ENCODE measurements around the gene CST7. TPM values are rescaled to one million over a fixed set of nuclear protein-coding genes. Genes with fewer than 3 reads are reported as not detected.

The CST7 gene
- total RNA-seq, 1 donor from 2014 or later = 0.25 TPM

- Histone ChIP-seq H3K9ac (ENCODE audit: low read length) (no peak overlapping the region), H3K36me3 (ENCODE audit: insufficient read depth, low read length) (peaks cover 12% of the 10 kb centered on the region), H4K20me1 (ENCODE audit: insufficient read depth, low read length) (no peaks in the 10 kb centered on the region), H3K4me1 (ENCODE audit: insufficient read depth, low read length) (no peaks in the 10 kb centered on the region), H3K4me3 (ENCODE audit: insufficient read depth, low read depth, low read length) (no peak overlapping the region), H3K79me2 (ENCODE audit: insufficient read depth, low read length) (no peaks in the 10 kb centered on the region), H3K9me3 (ENCODE audit: insufficient read depth, low read depth, low read length) (no peaks in the 10 kb centered on the region), H3K4me2 (ENCODE audit: low read length) (no peak overlapping the region), H3K27me3 (ENCODE audit: insufficient read depth, low read length) (no peaks in the 10 kb centered on the region), H2AFZ (ENCODE audit: low read depth, low read length) (no peak overlapping the region), H3K27ac (ENCODE audit: low read depth, low read length) (no peak overlapping the region)
- Mint-ChIP-seq H3K4me3 (ENCODE audit: unreplicated experiment) (no peak overlapping the region), H3K9me3 (ENCODE audit: unreplicated experiment) (peaks cover 2% of the 10 kb centered on the region), H3K36me3 (ENCODE audit: low read depth, unreplicated experiment) (peaks cover 33% of the 10 kb centered on the region), H3K27me3 (ENCODE audit: low read depth, unreplicated experiment) (no peaks in the 10 kb centered on the region), H3K4me1 (ENCODE audit: low read depth, unreplicated experiment) (no peaks in the 10 kb centered on the region), H3K27ac (ENCODE audit: unreplicated experiment) (no peak overlapping the region)
- DNase-seq (ENCODE audit: low read depth) (no peak), FAIRE-seq (no peak)
- TF ChIP-seq EZH2 (IDR thresholded peaks at IDR 0.05; ENCODE audit: insufficient read depth, low read length) (no peak), CTCF (IDR thresholded peaks at IDR 0.05; ENCODE audit: insufficient read depth, low read depth, low read length) (no peak)
Measured at GRCh38 chr20:24965065-24965919, 16.2 kb downstream of the CST7 start.

- peaks cover 2% of the 10 kb centered on the region for H3K9me3 Mint-ChIP-seq (ENCODE audit: unreplicated experiment)
- FAIRE-seq = no peak
- DNase-seq (ENCODE audit: low read depth) = no peak
- no peak overlapping the region for H3K4me3 Mint-ChIP-seq (ENCODE audit: unreplicated experiment)
- Histone ChIP-seq H3K9me3 (ENCODE audit: insufficient read depth, low read depth, low read length) (no peaks in the 10 kb centered on the region), H4K20me1 (ENCODE audit: insufficient read depth, low read length) (peaks cover 2% of the 10 kb centered on the region), H3K36me3 (ENCODE audit: insufficient read depth, low read length) (peaks cover 12% of the 10 kb centered on the region), H3K4me3 (ENCODE audit: insufficient read depth, low read depth, low read length) (no peak overlapping the region), H3K4me2 (ENCODE audit: low read length) (no peak overlapping the region), H3K9ac (ENCODE audit: low read length) (no peak overlapping the region), H3K27ac (ENCODE audit: low read depth, low read length) (no peak overlapping the region), H2AFZ (ENCODE audit: low read depth, low read length) (no peak overlapping the region), H3K27me3 (ENCODE audit: insufficient read depth, low read length) (no peaks in the 10 kb centered on the region), H3K4me1 (ENCODE audit: insufficient read depth, low read length) (no peaks in the 10 kb centered on the region), H3K79me2 (ENCODE audit: insufficient read depth, low read length) (no peaks in the 10 kb centered on the region)
- H3K27me3 Mint-ChIP-seq (ENCODE audit: low read depth, unreplicated experiment) = no peaks in the 10 kb centered on the region
- TF ChIP-seq EZH2 (IDR thresholded peaks at IDR 0.05; ENCODE audit: insufficient read depth, low read length) (no peak), CTCF (IDR thresholded peaks at IDR 0.05; ENCODE audit: insufficient read depth, low read depth, low read length) (no peak)
- H3K36me3 Mint-ChIP-seq (ENCODE audit: low read depth, unreplicated experiment) = peaks cover 30% of the 10 kb centered on the region
- no peak overlapping the region for H3K27ac Mint-ChIP-seq (ENCODE audit: unreplicated experiment)
- H3K4me1 Mint-ChIP-seq (ENCODE audit: low read depth, unreplicated experiment) = no peaks in the 10 kb centered on the region
Measured at GRCh38 chr20:24966317-24967012, 17.4 kb downstream of the CST7 start.
